GM12878 (cell line): ENCODE results near the gene NPY5R. TPM values are rescaled to one million over a fixed set of nuclear protein-coding genes. Genes with fewer than 3 reads are reported as not detected.

Experiments used
- ATAC-seq: fragments of 200-7000 bp; cut with Tn5 transposase; 3 replicates; pipeline ENCODE4 v1.9.1; 2020; ENCODE audit warnings: mild to moderate bottlenecking, moderate library complexity
- BruUV-seq: library from RNA; stranded (reverse); fragments of 400-500 nt; replicated peaks from 2 replicates; lab custom pipeline; 2021; lab: Mats Ljungman, UMichigan
- CTCF ChIA-PET: fragments of 300-600 bp; sonication (Branson Sonifier 250); formaldehyde crosslinking; extraction: SDS; loops from one replicate; lab custom pipeline; 2021; ENCODE audit warnings: inconsistent platforms; lab: Yijun Ruan, JAX
- POLR2A ChIA-PET: fragments of 350-600 bp; formaldehyde crosslinking; extraction: SDS; loops from one replicate; lab custom pipeline; 2021; ENCODE audit warnings: inconsistent platforms; lab: Charles Lee
- RAD21 ChIA-PET: fragments of 300-600 bp; sonication (Branson Sonifier 250); formaldehyde crosslinking; loops from one replicate; lab custom pipeline; 2023; ENCODE audit warnings: antibody characterized with exemption; ENCODE audit not compliant: unreplicated experiment; lab: Charles Lee
- SMC1A ChIA-PET: fragments of 300-600 bp; sonication (Branson Sonifier 250); formaldehyde crosslinking; loops from one replicate; lab custom pipeline; 2023; ENCODE audit not compliant: unreplicated experiment, uncharacterized antibody; lab: Charles Lee
- DNase-seq: peaks from one replicate; pipeline ENCODE4 v3.0.0-alpha.2; 2011; ENCODE audit warnings: low read depth, low spot score
- FAIRE-seq: peaks from 3 replicates; lab custom pipeline; 2011; peaks lifted over from hg19 to GRCh38; lab: Jason Lieb, UNC
- H2AFZ ChIP-seq: 2 replicates; pipeline ENCODE4 v1.6.0; 2011; ENCODE audit warnings: low read depth, low read length, control low read depth; ENCODE audit not compliant: control insufficient read depth
- H3K27ac ChIP-seq: 2 replicates; pipeline ENCODE4 v1.5.1; 2011; ENCODE audit warnings: control low read depth; ENCODE audit not compliant: control insufficient read depth, insufficient read depth
- H3K27me3 ChIP-seq, 2 experiments: replicated peaks in 1 of 2; 2 replicates each; pipeline versions ENCODE4 v1.6.0 to v1.6.1; 2011; ENCODE audit warnings: low read length in 1 of 2; ENCODE audit not compliant: control insufficient read depth in 2 of 2, insufficient read depth in 2 of 2
- H3K36me3 ChIP-seq, 2 experiments: 2 replicates each; pipeline ENCODE4 v1.5.1; 2011; ENCODE audit warnings: low read length in 1 of 2; ENCODE audit not compliant: control insufficient read depth in 2 of 2, insufficient read depth in 2 of 2
- H3K4me1 ChIP-seq: 2 replicates; pipeline ENCODE4 v1.6.1; 2011; ENCODE audit warnings: mild to moderate bottlenecking, low read length, moderate library complexity, mixed read lengths; ENCODE audit not compliant: control insufficient read depth, insufficient read depth
- H3K4me2 ChIP-seq: 2 replicates; pipeline ENCODE4 v1.6.0; 2011; ENCODE audit warnings: control low read depth; ENCODE audit not compliant: control insufficient read depth, insufficient read depth
- H3K4me3 ChIP-seq: fragments of 200-600 bp; sonication (generic); 2 replicates; pipeline ENCODE4 v1.5.1; 2016
- H3K79me2 ChIP-seq: 2 replicates; pipeline ENCODE4 v1.6.0; 2011; ENCODE audit warnings: low read length; ENCODE audit not compliant: control insufficient read depth, insufficient read depth
- H3K9ac ChIP-seq: 2 replicates; pipeline ENCODE4 v1.8.0; 2011; ENCODE audit warnings: low read length, control low read depth, mixed read lengths; ENCODE audit not compliant: control insufficient read depth, insufficient read depth
- H3K9me3 ChIP-seq: replicated peaks from 3 replicates; pipeline ENCODE4 v1.5.1; 2011; ENCODE audit warnings: mild to moderate bottlenecking, low read length; ENCODE audit not compliant: control insufficient read depth, insufficient read depth
- H4K20me1 ChIP-seq: 2 replicates; pipeline ENCODE4 v1.6.0; 2011; ENCODE audit not compliant: control insufficient read depth, insufficient read depth
- BHLHE40 ChIP-seq, 2 experiments: fragments of 450-650 bp in 1 of 2; IDR thresholded peaks; 2 replicates each; pipeline ENCODE4 v1.6.1; 2011 to 2017; ENCODE audit warnings: low read depth in 2 of 2, borderline replicate concordance in 1 of 2, improper control_type of control experiment in 1 of 2, low read length in 1 of 2, mild to moderate bottlenecking in 1 of 2
- CREM ChIP-seq: IDR thresholded peaks from 2 replicates; pipeline ENCODE4 v1.6.1; 2014; ENCODE audit warnings: antibody characterized with exemption, low read depth
- GABPA ChIP-seq: IDR thresholded peaks from 2 replicates; pipeline ENCODE4 v1.6.1; 2014; ENCODE audit warnings: antibody characterized with exemption, low read depth, mild to moderate bottlenecking, inconsistent platforms
- MXI1 ChIP-seq: fragments of 150-350 bp; IDR thresholded peaks from 2 replicates; pipeline ENCODE4 v1.6.1; 2011; ENCODE audit warnings: low read depth, mild to moderate bottlenecking, inconsistent platforms, low read length, improper control_type of control experiment
- NFYA ChIP-seq: IDR thresholded peaks from 2 replicates; pipeline ENCODE4 v1.6.1; 2011; ENCODE audit warnings: low read depth, mild to moderate bottlenecking, low read length, improper control_type of control experiment, borderline replicate concordance
- NR2C2 ChIP-seq: IDR thresholded peaks from 2 replicates; pipeline ENCODE4 v1.6.1; 2011; ENCODE audit warnings: borderline replicate concordance, low read depth; ENCODE audit not compliant: control insufficient read depth, insufficient read length
- PAX8 ChIP-seq: fragments of 450-650 bp; IDR thresholded peaks from 2 replicates; pipeline ENCODE4 v1.6.1; 2017; ENCODE audit warnings: mild to moderate bottlenecking, moderate library complexity
- RB1 ChIP-seq: fragments of 450-650 bp; formaldehyde crosslinking; IDR thresholded peaks from 2 replicates; pipeline ENCODE4 v1.6.1; 2017; ENCODE audit warnings: mild to moderate bottlenecking, borderline replicate concordance
- SREBF1 ChIP-seq: IDR thresholded peaks from 2 replicates; pipeline ENCODE4 v1.6.1; 2012; ENCODE audit warnings: mild to moderate bottlenecking, low read length
- SRF ChIP-seq, 2 experiments: IDR thresholded peaks; 2 replicates each; pipeline ENCODE4 v1.6.1; 2011; ENCODE audit warnings: low read depth in 2 of 2, low read length in 2 of 2, mild to moderate bottlenecking in 1 of 2, moderate library complexity in 1 of 2
- STAT3 ChIP-seq: IDR thresholded peaks from 2 replicates; pipeline ENCODE4 v1.6.1; 2011; ENCODE audit warnings: low read depth, low read length, improper control_type of control experiment
- WGBS: methylation state at CpG from one replicate; pipeline ENCODE4 v1.1.6; 2016; ENCODE audit warnings: low lambda C conversion rate; ENCODE audit not compliant: insufficient replicate concordance, insufficient coverage; ENCODE audit errors: missing lambda C conversion rate; 5-methylcytosine and 5-hydroxymethylcytosine counted together
- in situ Hi-C: fragments of 300-500 bp; cut with MboI; formaldehyde crosslinking; loops from 9 replicates; pipeline ENCODE4 v1.14.3; 2018; ENCODE audit warnings: mixed read lengths
- intact Hi-C: fragments of 100-400 bp; cut with micrococcal nuclease; formaldehyde crosslinking; loops from one replicate; pipeline ENCODE4 v1.14.2; 2022; ENCODE audit not compliant: unreplicated experiment
- polyA plus RNA-seq, 11 experiments: library from polyadenylated mRNA; depleted of rRNA in 4 of 11; unstranded in 6 of 11; stranded (reverse) in 5 of 11; fragments of >200 nt; fragmentation: Nextera tagmentation in 4 of 11; fragmentation: Illumina TruSeq in 1 of 11; extraction: Ambion mirVana in 4 of 11; extraction: Trizol in 1 of 11; gene quantifications; 1 replicate in 1 of 11; 2 replicates in 10 of 11; pipeline versions ENCODE4 v1.2.1 to v1.2.3, GENCODE V29; 2011 to 2016; ENCODE audit warnings: inconsistent platforms in 2 of 11, missing spikeins in 2 of 11, low read depth in 1 of 11
- total RNA-seq, 4 experiments: library from RNA; depleted of rRNA in 3 of 4; stranded (reverse); fragments of >200 nt in 3 of 4; fragmentation: Illumina TruSeq in 1 of 4; extraction: Trizol in 1 of 4; gene quantifications; 2 replicates each; pipeline versions ENCODE4 v1.2.1 to v1.2.3, GENCODE V29; 2013 to 2021
- TF ChIP-seq, protein P1 (sequence below): IDR thresholded peaks from 2 replicates; pipeline ENCODE4 v1.6.1; 2011; ENCODE audit warnings: borderline replicate concordance, low read depth, mild to moderate bottlenecking, moderate library complexity, low read length; ENCODE audit not compliant: insufficient read depth, poor library complexity, severe bottlenecking
- TF ChIP-seq, protein P2 (sequence below): fragments of 450-650 bp; IDR thresholded peaks from 2 replicates; pipeline ENCODE4 v1.6.1; 2018; ENCODE audit warnings: borderline replicate concordance, mild to moderate bottlenecking; ENCODE audit not compliant: partially characterized antibody

NPY5R gene
- total and polyA plus RNA-seq, 10 of the 15 experiments (the other 5 are each of a cell fraction or from before 2014, with no cell fraction given), result not detected

GRCh38 chr4:163392328-163392727 lies 48.6 kb downstream of the NPY5R start:
- RAD21 ChIA-PET, result no interaction called here
- intact Hi-C loops, result loop anchor here (10.0 kb wide), 1 partner anchor 152 kb away; no protein-coding TSS in a partner anchor

More at GRCh38 chr4:163392328-163392727, 48.6 kb downstream of the NPY5R start:
- no peak for TF ChIP-seq RB1
- no peak for TF ChIP-seq PAX8
- TF ChIP-seq CREM, result no peak
- TF ChIP-seq GABPA, result no peak
- no peak for TF ChIP-seq NFYA
- TF ChIP-seq, protein P1, sequence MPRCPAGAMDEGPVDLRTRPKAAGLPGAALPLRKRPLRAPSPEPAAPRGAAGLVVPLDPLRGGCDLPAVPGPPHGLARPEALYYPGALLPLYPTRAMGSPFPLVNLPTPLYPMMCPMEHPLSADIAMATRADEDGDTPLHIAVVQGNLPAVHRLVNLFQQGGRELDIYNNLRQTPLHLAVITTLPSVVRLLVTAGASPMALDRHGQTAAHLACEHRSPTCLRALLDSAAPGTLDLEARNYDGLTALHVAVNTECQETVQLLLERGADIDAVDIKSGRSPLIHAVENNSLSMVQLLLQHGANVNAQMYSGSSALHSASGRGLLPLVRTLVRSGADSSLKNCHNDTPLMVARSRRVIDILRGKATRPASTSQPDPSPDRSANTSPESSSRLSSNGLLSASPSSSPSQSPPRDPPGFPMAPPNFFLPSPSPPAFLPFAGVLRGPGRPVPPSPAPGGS, result no peak
- TF ChIP-seq, protein P2, sequence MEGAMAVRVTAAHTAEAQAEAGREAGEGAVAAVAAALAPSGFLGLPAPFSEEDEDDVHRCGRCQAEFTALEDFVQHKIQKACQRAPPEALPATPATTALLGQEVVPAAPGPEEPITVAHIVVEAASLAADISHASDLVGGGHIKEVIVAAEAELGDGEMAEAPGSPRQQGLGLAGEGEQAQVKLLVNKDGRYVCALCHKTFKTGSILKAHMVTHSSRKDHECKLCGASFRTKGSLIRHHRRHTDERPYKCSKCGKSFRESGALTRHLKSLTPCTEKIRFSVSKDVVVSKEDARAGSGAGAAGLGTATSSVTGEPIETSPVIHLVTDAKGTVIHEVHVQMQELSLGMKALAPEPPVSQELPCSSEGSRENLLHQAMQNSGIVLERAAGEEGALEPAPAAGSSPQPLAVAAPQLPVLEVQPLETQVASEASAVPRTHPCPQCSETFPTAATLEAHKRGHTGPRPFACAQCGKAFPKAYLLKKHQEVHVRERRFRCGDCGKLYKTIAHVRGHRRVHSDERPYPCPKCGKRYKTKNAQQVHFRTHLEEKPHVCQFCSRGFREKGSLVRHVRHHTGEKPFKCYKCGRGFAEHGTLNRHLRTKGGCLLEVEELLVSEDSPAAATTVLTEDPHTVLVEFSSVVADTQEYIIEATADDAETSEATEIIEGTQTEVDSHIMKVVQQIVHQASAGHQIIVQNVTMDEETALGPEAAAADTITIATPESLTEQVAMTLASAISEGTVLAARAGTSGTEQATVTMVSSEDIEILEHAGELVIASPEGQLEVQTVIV, result no peak
- no peak for TF ChIP-seq STAT3
- TF ChIP-seq BHLHE40 (IDR thresholded peaks at IDR 0.05; ENCODE audit: borderline replicate concordance in 1 of 2, low read depth in 2 of 2, low read length in 1 of 2), result no peak
- no peak for TF ChIP-seq NR2C2
- no peak for TF ChIP-seq SRF (IDR thresholded peaks at IDR 0.05; ENCODE audit: low read depth in 2 of 2, low read length in 2 of 2)
- TF ChIP-seq SREBF1, result no peak
- no peak for TF ChIP-seq MXI1
- TF ChIP-seq, all 136 proteins: peak for 0
- ChIA-PET SMC1A (no interaction called here), CTCF (interaction anchor here (0.6 kb wide), 1 partner anchor 256 kb away, joined by 3 read pairs; no protein-coding TSS in a partner anchor), POLR2A (no interaction called here)
- Histone ChIP-seq H3K27me3 (no peaks in the 10 kb centered on the region), H3K9me3 (no peaks in the 10 kb centered on the region), H4K20me1 (no peaks in the 10 kb centered on the region), H3K4me2 (no peak overlapping the region), H3K4me3 (no peak overlapping the region), H3K27ac (no peak overlapping the region), H2AFZ (no peak overlapping the region), H3K79me2 (no peaks in the 10 kb centered on the region), H3K4me1 (no peaks in the 10 kb centered on the region), H3K36me3 (no peaks in the 10 kb centered on the region), H3K9ac (no peak overlapping the region)
- no peak for FAIRE-seq
- in situ Hi-C loops, result no loop called here
- DNase-seq, result no peak
- WGBS, result 77% methylated on average over 4 of the region's 4 CpGs
- no peak for ATAC-seq
- BruUV-seq, result no TSS peak
